ENCODE data around the gene TNFAIP2.

The TNFAIP2 gene

DNA sequence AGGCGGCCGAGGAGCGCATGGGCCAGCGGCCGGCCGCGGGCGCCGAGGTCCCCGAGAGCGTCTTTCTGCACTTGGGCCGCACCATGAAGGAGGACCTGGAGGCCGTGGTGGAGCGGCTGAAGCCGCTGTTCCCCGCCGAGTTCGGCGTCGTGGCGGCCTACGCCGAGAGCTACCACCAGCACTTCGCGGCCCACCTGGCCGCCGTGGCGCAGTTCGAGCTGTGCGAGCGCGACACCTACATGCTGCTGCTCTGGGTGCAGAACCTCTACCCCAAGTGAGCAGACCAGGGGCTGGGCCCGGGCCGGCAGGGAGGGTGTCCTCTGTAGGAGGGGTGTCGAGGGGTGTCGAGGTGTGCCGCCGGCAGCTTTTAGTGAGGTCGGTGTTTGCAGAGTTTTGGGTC, 4.1 kb downstream of the TNFAIP2 start:
- H3K36me3 Mint-ChIP-seq (ENCODE audit: low read depth) = peaks cover 87% of the 10 kb centered on the region
- no peaks in the 10 kb centered on the region for H3K27me3 Mint-ChIP-seq
- H3K27ac Mint-ChIP-seq = no peak overlapping the region
- peak overlapping the region; percentile 51 for H3K4me3 Mint-ChIP-seq
- intact Hi-C loops (cut with micrococcal nuclease) = no loop called here
- H3K9me3 Mint-ChIP-seq = no peaks in the 10 kb centered on the region
- peaks cover 62% of the 10 kb centered on the region for H3K4me1 Mint-ChIP-seq (ENCODE audit: low read depth)

GRCh38 chr14:103127861-103128598, 4.8 kb downstream of the TNFAIP2 start:
- Mint-ChIP-seq H3K27me3 (no peaks in the 10 kb centered on the region), H3K9me3 (no peaks in the 10 kb centered on the region), H3K4me3 (peak overlapping the region; percentile 51), H3K4me1 (ENCODE audit: low read depth) (peaks cover 57% of the 10 kb centered on the region), H3K27ac (peak overlapping the region; percentile 57), H3K36me3 (ENCODE audit: low read depth) (peaks cover 94% of the 10 kb centered on the region)
- intact Hi-C loops (cut with micrococcal nuclease) = no loop called here

GRCh38 chr14:103128631-103129300, 5.5 kb downstream of the TNFAIP2 start:
- H3K27me3 Mint-ChIP-seq = no peaks in the 10 kb centered on the region
- peaks cover 99% of the 10 kb centered on the region for H3K36me3 Mint-ChIP-seq (ENCODE audit: low read depth)
- H3K4me1 Mint-ChIP-seq (ENCODE audit: low read depth) = peaks cover 60% of the 10 kb centered on the region
- no peaks in the 10 kb centered on the region for H3K9me3 Mint-ChIP-seq
- intact Hi-C loops (cut with micrococcal nuclease) = no loop called here
- H3K4me3 Mint-ChIP-seq = no peak overlapping the region
- peak overlapping the region; percentile 57 for H3K27ac Mint-ChIP-seq

DNA sequence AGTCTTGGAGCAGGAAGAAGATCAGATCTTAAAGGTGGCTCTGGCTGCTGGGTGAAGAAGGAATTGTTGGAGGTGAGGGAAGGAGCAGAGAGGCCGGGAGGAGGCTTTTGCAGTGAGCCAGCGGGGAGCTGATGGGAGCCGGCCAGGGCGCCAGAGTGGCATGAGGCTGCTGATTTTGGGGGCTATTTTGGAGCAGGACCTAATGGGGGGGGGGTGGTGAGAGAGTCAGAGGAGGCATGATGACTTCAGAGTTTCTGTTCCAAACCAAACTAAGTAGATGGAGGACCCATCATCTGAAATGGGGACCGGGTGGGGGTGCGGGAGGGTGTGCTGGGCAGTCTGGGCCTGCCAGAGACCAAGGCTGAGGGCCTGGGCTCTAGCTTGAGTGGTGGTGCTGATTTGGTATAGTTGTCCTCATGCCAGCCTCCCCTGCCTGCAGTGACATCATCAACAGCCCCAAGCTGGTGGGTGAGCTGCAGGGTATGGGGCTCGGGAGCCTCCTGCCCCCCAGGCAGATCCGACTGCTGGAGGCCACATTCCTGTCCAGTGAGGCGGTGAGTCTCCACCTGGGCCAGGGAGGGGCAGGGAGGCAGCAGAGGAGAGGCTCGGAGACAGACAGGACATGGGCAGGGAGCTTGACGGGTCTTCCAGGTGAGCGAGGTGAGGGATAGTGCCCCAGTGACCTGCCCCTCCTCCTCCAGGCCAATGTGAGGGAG, 6.2 kb downstream of the TNFAIP2 start:
- no peaks in the 10 kb centered on the region for H3K9me3 Mint-ChIP-seq
- intact Hi-C loops (cut with micrococcal nuclease) = no loop called here
- no peak overlapping the region for H3K4me3 Mint-ChIP-seq
- peak overlapping the region; percentile 9 for H3K27ac Mint-ChIP-seq
- H3K27me3 Mint-ChIP-seq = no peaks in the 10 kb centered on the region
- H3K4me1 Mint-ChIP-seq (ENCODE audit: low read depth) = peaks cover 61% of the 10 kb centered on the region
- peaks cover 99% of the 10 kb centered on the region for H3K36me3 Mint-ChIP-seq (ENCODE audit: low read depth)

DNA sequence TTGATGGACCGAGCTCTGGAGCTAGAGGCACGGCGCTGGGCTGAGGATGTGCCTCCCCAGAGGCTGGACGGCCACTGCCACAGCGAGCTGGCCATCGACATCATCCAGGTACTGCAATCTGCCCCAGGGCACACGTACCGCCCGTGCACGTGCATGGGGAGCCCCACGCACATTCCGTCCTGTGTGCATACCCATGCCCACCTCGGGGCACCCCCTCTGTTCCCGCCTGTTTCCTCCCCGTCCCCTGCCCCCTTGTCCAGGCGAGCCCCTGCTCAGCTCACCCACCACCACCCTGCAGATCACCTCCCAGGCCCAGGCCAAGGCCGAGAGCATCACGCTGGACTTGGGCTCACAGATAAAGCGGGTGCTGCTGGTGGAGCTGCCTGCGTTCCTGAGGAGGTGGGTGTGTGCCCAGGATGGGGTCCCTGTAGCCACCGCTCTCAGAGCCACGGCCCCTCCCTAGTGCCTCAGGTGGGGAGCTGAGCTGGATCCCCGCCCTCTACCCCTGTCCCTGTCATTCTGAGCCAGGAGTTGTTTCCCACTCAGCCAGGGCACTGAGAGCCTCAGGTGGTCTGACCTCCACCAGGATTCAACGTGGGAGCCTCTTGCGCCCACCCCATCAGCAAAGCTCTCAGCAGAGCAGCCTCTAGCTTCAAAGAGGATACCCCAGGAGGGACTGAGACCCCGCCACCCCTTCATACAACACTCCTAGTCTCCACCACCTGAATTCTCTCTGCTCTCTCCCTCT, 6.9 kb downstream of the TNFAIP2 start:
- Mint-ChIP-seq H3K27me3 (no peaks in the 10 kb centered on the region), H3K9me3 (no peaks in the 10 kb centered on the region), H3K36me3 (ENCODE audit: low read depth) (peaks cover 99% of the 10 kb centered on the region), H3K4me3 (no peak overlapping the region), H3K4me1 (ENCODE audit: low read depth) (peaks cover 61% of the 10 kb centered on the region), H3K27ac (peak overlapping the region; percentile 9)
- intact Hi-C loops (cut with micrococcal nuclease) = no loop called here

GRCh38 chr14:103130965-103131364, 7.7 kb downstream of the TNFAIP2 start:
- H3K4me3 Mint-ChIP-seq = no peak overlapping the region
- peaks cover 99% of the 10 kb centered on the region for H3K36me3 Mint-ChIP-seq (ENCODE audit: low read depth)
- no peaks in the 10 kb centered on the region for H3K27me3 Mint-ChIP-seq
- no peaks in the 10 kb centered on the region for H3K9me3 Mint-ChIP-seq
- intact Hi-C loops (cut with micrococcal nuclease) = no loop called here
- H3K27ac Mint-ChIP-seq = no peak overlapping the region
- peaks cover 61% of the 10 kb centered on the region for H3K4me1 Mint-ChIP-seq (ENCODE audit: low read depth)

DNA sequence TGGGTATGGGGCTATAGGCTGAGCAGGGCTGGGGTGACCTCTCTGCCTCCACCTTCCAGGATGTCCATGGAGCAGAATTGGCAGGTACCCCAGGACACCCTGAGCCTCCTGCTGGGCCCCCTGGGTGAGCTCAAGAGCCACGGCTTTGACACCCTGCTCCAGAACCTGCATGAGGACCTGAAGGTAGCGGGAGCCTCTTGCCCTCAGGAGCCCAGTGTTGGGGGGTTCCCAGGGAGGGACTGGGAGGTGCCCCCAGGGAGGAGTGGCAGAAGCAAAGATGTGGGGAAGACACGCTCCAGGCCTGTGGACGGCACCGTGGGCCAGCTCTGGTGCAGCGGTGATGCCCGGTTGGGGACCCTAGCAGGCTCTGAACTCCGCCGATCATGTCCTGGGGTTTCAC, 8.3 kb downstream of the TNFAIP2 start:
- H3K27ac Mint-ChIP-seq = no peak overlapping the region
- intact Hi-C loops (cut with micrococcal nuclease) = no loop called here
- H3K36me3 Mint-ChIP-seq (ENCODE audit: low read depth) = peaks cover 99% of the 10 kb centered on the region
- no peaks in the 10 kb centered on the region for H3K27me3 Mint-ChIP-seq
- H3K4me3 Mint-ChIP-seq = no peak overlapping the region
- H3K9me3 Mint-ChIP-seq = no peaks in the 10 kb centered on the region
- peaks cover 61% of the 10 kb centered on the region for H3K4me1 Mint-ChIP-seq (ENCODE audit: low read depth)

DNA sequence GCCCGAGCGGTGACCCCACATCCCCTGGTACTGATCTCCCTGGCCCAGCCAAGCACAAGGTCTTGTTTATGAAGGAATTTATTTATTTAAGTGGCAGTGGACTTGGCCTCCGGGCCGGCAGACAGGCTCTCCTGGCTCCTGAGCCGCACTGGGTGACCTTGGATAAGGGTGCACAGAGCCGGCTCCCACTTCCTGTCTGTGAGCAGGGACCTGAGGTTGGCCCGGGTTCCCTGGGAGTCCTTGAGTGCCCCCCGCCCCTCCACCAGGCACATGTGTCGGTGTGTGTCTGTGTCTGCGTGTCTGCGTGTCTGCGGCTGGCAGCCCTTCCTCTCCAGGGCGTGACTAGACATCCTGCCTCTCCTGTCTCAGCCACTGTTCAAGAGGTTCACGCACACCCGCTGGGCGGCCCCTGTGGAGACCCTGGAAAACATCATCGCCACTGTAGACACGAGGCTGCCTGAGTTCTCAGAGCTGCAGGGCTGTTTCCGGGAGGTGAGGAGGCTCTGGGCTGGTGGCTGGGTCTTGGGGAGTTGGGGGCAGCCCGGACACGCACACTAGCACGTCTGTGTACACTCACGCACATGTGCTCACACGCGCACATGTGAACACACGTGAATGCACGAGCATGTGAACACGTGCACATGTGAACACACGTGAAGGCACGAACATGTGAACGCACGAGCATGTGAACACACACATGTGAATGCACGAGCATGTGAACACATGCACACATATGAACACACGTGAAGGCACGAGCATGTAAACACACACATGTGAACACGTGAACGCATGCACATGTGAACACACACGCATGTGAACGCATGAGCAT, 9.3 kb downstream of the TNFAIP2 start:
- H3K9me3 Mint-ChIP-seq = no peaks in the 10 kb centered on the region
- H3K36me3 Mint-ChIP-seq (ENCODE audit: low read depth) = peaks cover 96% of the 10 kb centered on the region
- peaks cover 66% of the 10 kb centered on the region for H3K4me1 Mint-ChIP-seq (ENCODE audit: low read depth)
- H3K27ac Mint-ChIP-seq = no peak overlapping the region
- intact Hi-C loops (cut with micrococcal nuclease) = no loop called here
- H3K27me3 Mint-ChIP-seq = no peaks in the 10 kb centered on the region
- no peak overlapping the region for H3K4me3 Mint-ChIP-seq

- Mint-ChIP-seq H3K36me3 (ENCODE audit: low read depth) (peaks cover 87% of the 10 kb centered on the region), H3K27ac (no peak overlapping the region), H3K4me1 (ENCODE audit: low read depth) (peaks cover 66% of the 10 kb centered on the region), H3K27me3 (peaks cover 1% of the 10 kb centered on the region), H3K9me3 (no peaks in the 10 kb centered on the region), H3K4me3 (no peak overlapping the region)
- intact Hi-C loops (cut with micrococcal nuclease) = no loop called here
These were observed 10.2 kb downstream of the TNFAIP2 start for GRCh38 chr14:103133210-103134140.

- intact Hi-C loops (cut with micrococcal nuclease) = no loop called here
These were observed 11.1 kb downstream of the TNFAIP2 start for GRCh38 chr14:103134405-103134804.

GRCh38 chr14:103134919-103135318, 11.7 kb downstream of the TNFAIP2 start:
- H3K4me1 Mint-ChIP-seq (ENCODE audit: low read depth) = peaks cover 60% of the 10 kb centered on the region
- intact Hi-C loops (cut with micrococcal nuclease) = no loop called here
- peaks cover 73% of the 10 kb centered on the region for H3K36me3 Mint-ChIP-seq (ENCODE audit: low read depth)
- H3K4me3 Mint-ChIP-seq = no peak overlapping the region
- no peaks in the 10 kb centered on the region for H3K9me3 Mint-ChIP-seq
- no peak overlapping the region for H3K27ac Mint-ChIP-seq
- H3K27me3 Mint-ChIP-seq = peaks cover 6% of the 10 kb centered on the region

More at GRCh38 chr14:103134405-103134804, 11.1 kb downstream of the TNFAIP2 start:
- no peak overlapping the region for H3K27ac Mint-ChIP-seq
- no peak overlapping the region for H3K4me3 Mint-ChIP-seq
- no peaks in the 10 kb centered on the region for H3K9me3 Mint-ChIP-seq
- peaks cover 66% of the 10 kb centered on the region for H3K4me1 Mint-ChIP-seq (ENCODE audit: low read depth)
- peaks cover 6% of the 10 kb centered on the region for H3K27me3 Mint-ChIP-seq
- peaks cover 78% of the 10 kb centered on the region for H3K36me3 Mint-ChIP-seq (ENCODE audit: low read depth)

All from dendritic cell treated with granulocyte-macrophage colony-stimulating factor and Interleukin-4, amounts not matched to agents 40 ng/mL and 50 ng/mL, for 4 days (primary cell).